Upper lobe of right lung (tissue), 1 donor: ENCODE measurements around the gene AGR2. TPM values are rescaled to one million over a fixed set of nuclear protein-coding genes. Genes with fewer than 3 reads are reported as not detected.

ENCODE experiments used
- ATAC-seq: fragments of 200-7000 bp; cut with Tn5 transposase; one replicate; pipeline ENCODE4 v1.9.1; 2020; ENCODE audit warnings: mild to moderate bottlenecking, moderate library complexity
- DNase-seq: peaks from one replicate; pipeline ENCODE4 v3.0.0-alpha.2; 2020
- H3K27ac ChIP-seq: fragments of 200-600 bp; one replicate; pipeline ENCODE4 v1.8.0; 2022
- H3K27me3 ChIP-seq: fragments of 200-600 bp; one replicate; pipeline ENCODE4 v1.8.0; 2022; ENCODE audit warnings: mild to moderate bottlenecking
- H3K36me3 ChIP-seq: fragments of 200-600 bp; one replicate; pipeline ENCODE4 v1.8.0; 2022
- H3K4me1 ChIP-seq: fragments of 200-600 bp; one replicate; pipeline ENCODE4 v1.8.0; 2022
- H3K4me3 ChIP-seq: fragments of 200-600 bp; one replicate; pipeline ENCODE4 v1.8.0; 2022; ENCODE audit warnings: mild to moderate bottlenecking
- H3K9me3 ChIP-seq: fragments of 200-600 bp; one replicate; pipeline ENCODE4 v1.8.0; 2022
- CTCF ChIP-seq: fragments of 200-600 bp; IDR thresholded peaks from one replicate; pipeline ENCODE4 v1.8.0; 2022; ENCODE audit warnings: antibody characterized with exemption
- intact Hi-C: fragments of 100-400 bp; cut with DNase I; formaldehyde crosslinking; loops from one replicate; pipeline ENCODE4 v1.11.0; 2022
- total RNA-seq: library from RNA; stranded (reverse); fragmentation: NEBNext Ultra II Directional; extraction: Animal tissue kit (Norgen Biotek cat#: 25700); gene quantifications from one replicate; pipeline ENCODE4 v1.2.1, GENCODE V29; 2021
- donor health status: DM: no; HTN: yes; CAD: no; lungs with severe emphysema.

AGR2 gene
- total RNA-seq, 1 donor from 2014 or later = 66.3 TPM

GRCh38 chr7:16791905-16792698 is 12.7 kb downstream of the AGR2 start:
- no peak for ATAC-seq
- Histone ChIP-seq H3K9me3 (no peaks in the 10 kb centered on the region), H3K4me1 (no peaks in the 10 kb centered on the region), H3K27ac (no peak overlapping the region), H3K4me3 (no peak overlapping the region), H3K27me3 (no peaks in the 10 kb centered on the region), H3K36me3 (no peaks in the 10 kb centered on the region)
- no peak for DNase-seq
- intact Hi-C loops = no loop called here
- no peak for TF ChIP-seq CTCF

GRCh38 chr7:16791071-16791470 is 13.7 kb downstream of the AGR2 start:
- no peak for TF ChIP-seq CTCF
- no peaks in the 10 kb centered on the region for H3K4me1 ChIP-seq
- no peak overlapping the region for H3K27ac ChIP-seq
- no peaks in the 10 kb centered on the region for H3K9me3 ChIP-seq
- ATAC-seq (no peak), DNase-seq (no peak)
- H3K4me3 ChIP-seq = no peak overlapping the region
- no peaks in the 10 kb centered on the region for H3K27me3 ChIP-seq
- intact Hi-C loops = no loop called here
- no peaks in the 10 kb centered on the region for H3K36me3 ChIP-seq

GRCh38 chr7:16787127-16787526 is 17.7 kb downstream of the AGR2 start:
- ATAC-seq (no peak), DNase-seq (no peak)
- no peaks in the 10 kb centered on the region for H3K4me1 ChIP-seq
- no peak for TF ChIP-seq CTCF
- H3K36me3 ChIP-seq = no peaks in the 10 kb centered on the region
- H3K4me3 ChIP-seq = no peak overlapping the region
- no peak overlapping the region for H3K27ac ChIP-seq
- H3K27me3 ChIP-seq = no peaks in the 10 kb centered on the region
- intact Hi-C loops = no loop called here
- H3K9me3 ChIP-seq = no peaks in the 10 kb centered on the region

GRCh38 chr7:16786257-16786656 is 18.5 kb downstream of the AGR2 start:
- no peak for ATAC-seq
- H3K4me3 ChIP-seq = no peak overlapping the region
- no peaks in the 10 kb centered on the region for H3K27me3 ChIP-seq
- no peaks in the 10 kb centered on the region for H3K36me3 ChIP-seq
- no peaks in the 10 kb centered on the region for H3K9me3 ChIP-seq
- no peak for TF ChIP-seq CTCF
- intact Hi-C loops = no loop called here
- DNase-seq = no peak
- H3K4me1 ChIP-seq = no peaks in the 10 kb centered on the region
- H3K27ac ChIP-seq = no peak overlapping the region

GRCh38 chr7:16785846-16786245 is 19.0 kb downstream of the AGR2 start:
- Histone ChIP-seq H3K4me3 (no peak overlapping the region), H3K9me3 (no peaks in the 10 kb centered on the region), H3K36me3 (no peaks in the 10 kb centered on the region), H3K27me3 (no peaks in the 10 kb centered on the region), H3K27ac (no peak overlapping the region), H3K4me1 (no peaks in the 10 kb centered on the region)
- intact Hi-C loops = no loop called here
- no peak for DNase-seq
- TF ChIP-seq CTCF = no peak
- no peak for ATAC-seq
